Measurements from ENCODE around the gene ARHGAP42.

DNA sequence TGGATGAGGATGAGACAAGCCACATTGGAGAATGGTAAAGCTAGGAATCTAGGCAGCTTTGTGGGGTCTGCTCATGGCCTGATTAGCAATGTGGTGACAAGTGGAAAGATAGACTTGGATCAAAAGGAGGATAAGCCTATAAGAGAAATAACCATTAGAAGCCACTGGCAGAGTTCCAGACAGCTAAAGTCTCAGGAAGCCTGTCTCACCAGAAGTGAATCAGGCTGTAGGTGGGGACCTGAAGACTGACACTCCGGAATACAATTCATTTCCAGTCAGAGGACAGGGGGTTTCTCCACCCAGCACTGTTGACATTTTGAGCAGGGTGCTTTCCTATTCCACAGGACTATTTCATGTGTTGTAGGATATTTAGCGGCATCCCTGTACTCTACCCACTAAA lies 129.7 kb downstream of the ARHGAP42 start:
- TF ChIP-seq POLR2AphosphoS5 (IDR thresholded peaks at IDR 0.05; ENCODE audit: borderline replicate concordance, low read depth, low read length): no peak
- TF ChIP-seq EZH2 (IDR thresholded peaks at IDR 0.05): no peak
- TF ChIP-seq FOXP2 (optimal IDR thresholded peaks at IDR 0.05; ENCODE audit: control extremely low read depth, extremely low read length, insufficient read depth): no peak

Data from SK-N-MC (cell line).